GM12878 (cell line): ENCODE data around the gene QPRT.

Experiments
- CEBPB ChIP-seq, 2 experiments: fragments of 150-350 bp in 1 of 2; IDR thresholded peaks; 2 replicates each; pipeline ENCODE4 v1.6.1; 2012 to 2014; ENCODE audit warnings: low read depth in 2 of 2, low read length in 2 of 2, borderline replicate concordance in 1 of 2, inconsistent platforms in 1 of 2
- CHD4 ChIP-seq: fragments of 200-600 bp; sonication (generic); IDR thresholded peaks from 2 replicates; pipeline ENCODE4 v1.6.1; 2016; ENCODE audit warnings: mild to moderate bottlenecking
- CTCF ChIP-seq, 3 experiments: IDR thresholded peaks in 2 of 3; conservative IDR thresholded peaks in 1 of 3; 2 replicates each; pipeline ENCODE4 v1.5.1; 2011; ENCODE audit warnings: low read depth in 3 of 3, low read length in 3 of 3, mild to moderate bottlenecking in 3 of 3, control low read depth in 2 of 3, moderate library complexity in 2 of 3, inconsistent platforms in 1 of 3, mixed read lengths in 1 of 3; ENCODE audit not compliant: control insufficient read depth in 2 of 3, insufficient read depth in 1 of 3; ENCODE audit errors: extremely low read depth in 1 of 3
- ESRRA ChIP-seq: IDR thresholded peaks from 2 replicates; pipeline ENCODE4 v1.6.1; 2012; ENCODE audit warnings: mild to moderate bottlenecking, low read length, improper control_type of control experiment
- FOXK2 ChIP-seq: fragments of 450-650 bp; IDR thresholded peaks from 2 replicates; pipeline ENCODE4 v1.6.1; 2017; ENCODE audit warnings: mild to moderate bottlenecking, moderate library complexity
- GABPA ChIP-seq: IDR thresholded peaks from 2 replicates; pipeline ENCODE4 v1.6.1; 2014; ENCODE audit warnings: antibody characterized with exemption, low read depth, mild to moderate bottlenecking, inconsistent platforms
- MEF2A ChIP-seq: IDR thresholded peaks from 2 replicates; pipeline ENCODE4 v1.6.1; 2011; ENCODE audit warnings: low read depth, mild to moderate bottlenecking, low read length, moderate library complexity; ENCODE audit not compliant: insufficient read depth
- NR2C2 ChIP-seq: IDR thresholded peaks from 2 replicates; pipeline ENCODE4 v1.6.1; 2011; ENCODE audit warnings: borderline replicate concordance, low read depth; ENCODE audit not compliant: control insufficient read depth, insufficient read length
- PAX8 ChIP-seq: fragments of 450-650 bp; IDR thresholded peaks from 2 replicates; pipeline ENCODE4 v1.6.1; 2017; ENCODE audit warnings: mild to moderate bottlenecking, moderate library complexity
- POLR2A ChIP-seq: IDR thresholded peaks from 2 replicates; pipeline ENCODE4 v1.6.1; 2011; ENCODE audit warnings: low read depth, mild to moderate bottlenecking, low read length
- POLR2AphosphoS5 ChIP-seq: IDR thresholded peaks from 2 replicates; pipeline ENCODE4 v1.6.1; 2011; ENCODE audit warnings: mild to moderate bottlenecking, low read length, inconsistent platforms
- RAD21 ChIP-seq: IDR thresholded peaks from 2 replicates; pipeline ENCODE4 v1.6.1; 2011; ENCODE audit warnings: mild to moderate bottlenecking, low read depth, low read length, moderate library complexity; ENCODE audit not compliant: insufficient read depth
- TARDBP ChIP-seq: IDR thresholded peaks from 2 replicates; pipeline ENCODE4 v1.6.1; 2016; ENCODE audit warnings: borderline replicate concordance
- USF2 ChIP-seq: IDR thresholded peaks from 2 replicates; pipeline ENCODE4 v1.6.1; 2011; ENCODE audit warnings: low read depth, low read length, improper control_type of control experiment, borderline replicate concordance

GRCh38 chr16:29687755-29688154 is 8.8 kb downstream of the QPRT start:
- no peak for TF ChIP-seq POLR2A
- TF ChIP-seq CTCF (IDR thresholded peaks at IDR 0.05 in 2 of 3, conservative IDR thresholded peaks at IDR 0.05 in 1 of 3; ENCODE audit: control insufficient read depth in 2 of 3, extremely low read depth in 1 of 3, insufficient read depth in 1 of 3, low read depth in 3 of 3, low read length in 3 of 3), result no peak
- TF ChIP-seq FOXK2, result no peak
- no peak for TF ChIP-seq ESRRA
- TF ChIP-seq POLR2AphosphoS5, result no peak
- no peak for TF ChIP-seq USF2
- TF ChIP-seq GABPA, result no peak
- no peak for TF ChIP-seq RAD21
- no peak for TF ChIP-seq NR2C2
- no peak for TF ChIP-seq PAX8
- TF ChIP-seq MEF2A, result no peak
- no peak for TF ChIP-seq TARDBP
- TF ChIP-seq CHD4, result no peak
- no peak for TF ChIP-seq CEBPB (IDR thresholded peaks at IDR 0.05; ENCODE audit: borderline replicate concordance in 1 of 2, low read depth in 2 of 2, low read length in 2 of 2)
